ENCODE data around the gene SMCP. TPM values are rescaled to one million over a fixed set of nuclear protein-coding genes. Genes with fewer than 3 reads are reported as not detected.

The SMCP gene
- total and polyA plus RNA-seq, 11 donors = not detected

- intact Hi-C loops (cut with DNase I) = no loop called here
- Histone ChIP-seq H3K4me3 (no peak overlapping the region), H3K27me3 (no peaks in the 10 kb centered on the region), H3K36me3 (no peaks in the 10 kb centered on the region), H3K4me1 (no peaks in the 10 kb centered on the region), H3K27ac (no peak overlapping the region), H3K9me3 (no peaks in the 10 kb centered on the region)
- TF ChIP-seq CTCF (IDR thresholded peaks at IDR 0.05) = no peak
- TF ChIP-seq POLR2A (IDR thresholded peaks at IDR 0.05) = no peak
- DNase-seq (no peak), ATAC-seq (no peak)
- 64 to 78% (median 74%) methylated on average over 4 of the region's 4 CpGs for WGBS, 4 donors
These were observed 2.2 kb downstream of the SMCP start for GRCh38 chr1:152880316-152880715.

GRCh38 chr1:152880907-152881306 lies 2.8 kb downstream of the SMCP start:
- no peak for ATAC-seq
- Histone ChIP-seq H3K4me3 (no peak overlapping the region), H3K27me3 (no peaks in the 10 kb centered on the region), H3K9me3 (no peaks in the 10 kb centered on the region), H3K36me3 (no peaks in the 10 kb centered on the region), H3K27ac (no peak overlapping the region), H3K4me1 (no peaks in the 10 kb centered on the region)
- 76 to 85% (median 79%) methylated on average over 4 to 5 of the region's 5 CpGs for WGBS, 4 donors
- TF ChIP-seq CTCF (IDR thresholded peaks at IDR 0.05) (no peak), POLR2A (IDR thresholded peaks at IDR 0.05) (no peak)
- DNase-seq = no peak
- intact Hi-C loops (cut with DNase I) = no loop called here

- Histone ChIP-seq H3K9me3 (no peaks in the 10 kb centered on the region), H3K27ac (no peak overlapping the region), H3K4me1 (no peaks in the 10 kb centered on the region), H3K4me3 (no peak overlapping the region), H3K27me3 (no peaks in the 10 kb centered on the region), H3K36me3 (no peaks in the 10 kb centered on the region)
- DNase-seq (no peak), ATAC-seq (no peak)
- intact Hi-C loops (cut with DNase I) = no loop called here
- TF ChIP-seq CTCF (IDR thresholded peaks at IDR 0.05) (no peak), POLR2A (IDR thresholded peaks at IDR 0.05) (no peak)
These were observed 6.0 kb downstream of the SMCP start for GRCh38 chr1:152884085-152884484.

GRCh38 chr1:152884506-152884905 lies 6.4 kb downstream of the SMCP start:
- intact Hi-C loops (cut with DNase I) = no loop called here
- DNase-seq (no peak), ATAC-seq (no peak)
- Histone ChIP-seq H3K27ac (no peak overlapping the region), H3K27me3 (no peaks in the 10 kb centered on the region), H3K4me1 (no peaks in the 10 kb centered on the region), H3K9me3 (no peaks in the 10 kb centered on the region), H3K36me3 (no peaks in the 10 kb centered on the region), H3K4me3 (no peak overlapping the region)
- TF ChIP-seq POLR2A (IDR thresholded peaks at IDR 0.05) = no peak
- TF ChIP-seq CTCF (IDR thresholded peaks at IDR 0.05) = no peak
- WGBS, 4 donors = 98 to 100% (median 99%) methylated on average over 1 of the region's 1 CpG
